Activated CD8-positive, alpha-beta T cell treated with anti-CD3 and anti-CD28 coated beads for 36 hours (primary cell): Measurements from ENCODE around the gene SIN3B. TPM values are rescaled to one million over a fixed set of nuclear protein-coding genes. Genes with fewer than 3 reads are reported as not detected.
"Not testable (repeated sequence)": the region's sequence is repeated elsewhere in the genome, so short reads cannot be mapped to it uniquely, and the experiment has no call there.

Experiments used
- ATAC-seq: fragments of 200-7000 bp; cut with Tn5 transposase; one replicate; pipeline ENCODE4 v1.10.0; 2021; ENCODE audit warnings: mild to moderate bottlenecking, moderate library complexity
- CTCF ChIA-PET: fragments of 350-600 bp; sonication (Branson Sonifier 250); formaldehyde crosslinking; loops from one replicate; lab custom pipeline; 2021; ENCODE audit warnings: antibody characterized with exemption; lab: Charles Lee
- POLR2A ChIA-PET: fragments of 350-600 bp; sonication (Branson Sonifier 250); formaldehyde crosslinking; loops from one replicate; lab custom pipeline; 2021; ENCODE audit warnings: antibody characterized with exemption; lab: Charles Lee
- DNase-seq: peaks from one replicate; pipeline ENCODE4 v3.0.0-alpha.2; 2020
- H3K27ac Mint-ChIP-seq: one replicate; pipeline ENCODE4 v1.8.0; 2021; ENCODE audit warnings: mild to moderate bottlenecking, mixed read lengths
- H3K27me3 Mint-ChIP-seq: one replicate; pipeline ENCODE4 v1.8.0; 2021; ENCODE audit warnings: mixed read lengths
- H3K36me3 Mint-ChIP-seq: one replicate; pipeline ENCODE4 v1.8.0; 2021; ENCODE audit warnings: low read depth, mixed read lengths
- H3K4me1 Mint-ChIP-seq: one replicate; pipeline ENCODE4 v1.8.0; 2021; ENCODE audit warnings: low read depth, mixed read lengths
- H3K4me3 Mint-ChIP-seq: one replicate; pipeline ENCODE4 v1.8.0; 2021; ENCODE audit warnings: mild to moderate bottlenecking, moderate library complexity, mixed read lengths
- H3K9me3 Mint-ChIP-seq: one replicate; pipeline ENCODE4 v1.8.0; 2021; ENCODE audit warnings: mixed read lengths
- CTCF ChIP-seq: fragments of 200-600 bp; IDR thresholded peaks from one replicate; pipeline ENCODE4 v1.8.0; 2022; ENCODE audit warnings: antibody characterized with exemption, mild to moderate bottlenecking
- intact Hi-C: fragments of 100-400 bp; cut with micrococcal nuclease; formaldehyde crosslinking; loops from one replicate; pipeline ENCODE4 v1.10.0; 2022
- total RNA-seq, 2 experiments: library from RNA; stranded (reverse); gene quantifications; one replicate each; pipeline ENCODE4 v1.2.3, GENCODE V29; 2021

Gene SIN3B
- total RNA-seq, 2 experiments from 2014 or later, result 27.6 to 31.6 TPM

- H3K4me1 Mint-ChIP-seq, result no peaks in the 10 kb centered on the region
- peaks cover 13% of the 10 kb centered on the region for H3K9me3 Mint-ChIP-seq
- CTCF ChIA-PET, result no interaction called here
- no peaks in the 10 kb centered on the region for H3K27me3 Mint-ChIP-seq
- DNase-seq (no peak), ATAC-seq (no peak)
- H3K27ac Mint-ChIP-seq, result no peak overlapping the region
- no peak for TF ChIP-seq CTCF
- peaks cover 10% of the 10 kb centered on the region for H3K36me3 Mint-ChIP-seq
- H3K4me3 Mint-ChIP-seq, result no peak overlapping the region
- intact Hi-C loops, result no loop called here
- POLR2A ChIA-PET, result no interaction called here
Measured at GRCh38 chr19:16790051-16790450, 39.1 kb upstream of the SIN3B start.

GRCh38 chr19:16791942-16792341 is 37.3 kb upstream of the SIN3B start:
- no peak for DNase-seq
- POLR2A ChIA-PET, result no interaction called here
- TF ChIP-seq CTCF, result no peak
- CTCF ChIA-PET, result no interaction called here
- no peak overlapping the region for H3K27ac Mint-ChIP-seq
- H3K4me3 Mint-ChIP-seq, result no peak overlapping the region
- H3K9me3 Mint-ChIP-seq, result peaks cover 13% of the 10 kb centered on the region
- H3K27me3 Mint-ChIP-seq, result no peaks in the 10 kb centered on the region
- peaks cover 10% of the 10 kb centered on the region for H3K36me3 Mint-ChIP-seq
- intact Hi-C loops, result no loop called here
- ATAC-seq, result no peak
- no peaks in the 10 kb centered on the region for H3K4me1 Mint-ChIP-seq

DNA sequence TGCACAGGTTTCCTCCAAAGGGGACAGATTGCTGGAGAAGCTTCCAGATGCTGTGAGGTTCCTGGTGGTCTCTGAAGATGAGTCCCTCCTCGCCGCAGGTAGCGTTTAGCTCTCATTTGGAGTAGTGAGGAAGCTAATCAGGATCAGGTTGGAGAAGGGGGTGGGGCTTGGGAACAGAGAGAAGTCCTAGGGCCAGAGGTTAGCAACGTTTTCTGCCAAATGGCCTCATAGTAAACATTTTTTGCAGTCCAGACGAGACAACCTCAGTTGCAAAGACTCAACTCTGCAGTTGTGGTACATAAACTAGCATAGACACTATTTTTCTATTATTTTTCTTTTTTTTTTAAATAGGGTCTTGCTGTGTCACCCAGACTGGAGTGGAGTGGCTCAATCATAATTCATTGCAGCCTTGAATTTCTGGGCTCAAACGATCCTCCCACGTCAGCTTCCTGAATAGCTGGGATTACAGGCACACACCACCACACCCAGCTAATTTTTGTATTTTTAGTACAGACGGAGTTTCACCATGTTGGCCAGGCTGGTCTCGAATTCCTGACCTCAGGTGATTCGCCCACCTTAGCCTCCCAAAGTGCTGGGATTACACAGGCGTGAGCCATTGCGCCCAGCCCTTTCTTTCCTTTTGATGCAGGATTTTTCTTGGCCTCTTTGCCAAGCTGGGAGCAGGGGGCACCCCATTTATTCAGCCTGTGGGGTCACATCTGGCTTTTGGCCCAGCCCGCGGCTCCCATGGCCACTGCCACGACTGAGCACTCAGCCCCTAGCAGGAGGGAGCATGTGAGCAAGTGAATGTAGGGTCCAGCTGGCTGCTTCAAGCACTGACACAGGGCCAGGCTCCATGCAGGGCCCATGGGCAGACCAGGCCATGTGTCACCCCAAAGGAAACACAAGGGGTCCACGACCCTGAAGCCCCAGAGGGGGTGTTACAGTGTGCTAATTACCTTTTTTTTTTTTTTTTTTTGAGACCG is 34.4 kb upstream of the SIN3B start:
- DNase-seq, result no peak
- peaks cover 3% of the 10 kb centered on the region for H3K9me3 Mint-ChIP-seq
- H3K27me3 Mint-ChIP-seq, result no peaks in the 10 kb centered on the region
- H3K36me3 Mint-ChIP-seq, result peaks cover 2% of the 10 kb centered on the region
- CTCF ChIA-PET, result interaction anchor here (1.0 kb wide), 1 partner anchor 108 kb away, joined by 3 read pairs; no protein-coding TSS in a partner anchor
- H3K4me3 Mint-ChIP-seq, result no peak overlapping the region
- intact Hi-C loops, result no loop called here
- ATAC-seq, result no peak
- H3K4me1 Mint-ChIP-seq, result no peaks in the 10 kb centered on the region
- no peak overlapping the region for H3K27ac Mint-ChIP-seq
- TF ChIP-seq CTCF, result no peak
- POLR2A ChIA-PET, result interaction anchor here (0.6 kb wide), 1 partner anchor 33 kb away, joined by 3 read pairs; no protein-coding TSS in a partner anchor

GRCh38 chr19:16795731-16796130 is 33.5 kb upstream of the SIN3B start:
- Mint-ChIP-seq H3K27ac (no peak overlapping the region), H3K4me1 (no peaks in the 10 kb centered on the region), H3K4me3 (no peak overlapping the region), H3K36me3 (no peaks in the 10 kb centered on the region), H3K9me3 (no peaks in the 10 kb centered on the region), H3K27me3 (no peaks in the 10 kb centered on the region)
- ChIA-PET CTCF (no interaction called here), POLR2A (no interaction called here)
- ATAC-seq (no peak), DNase-seq (no peak)
- intact Hi-C loops, result no loop called here
- no peak for TF ChIP-seq CTCF

DNA sequence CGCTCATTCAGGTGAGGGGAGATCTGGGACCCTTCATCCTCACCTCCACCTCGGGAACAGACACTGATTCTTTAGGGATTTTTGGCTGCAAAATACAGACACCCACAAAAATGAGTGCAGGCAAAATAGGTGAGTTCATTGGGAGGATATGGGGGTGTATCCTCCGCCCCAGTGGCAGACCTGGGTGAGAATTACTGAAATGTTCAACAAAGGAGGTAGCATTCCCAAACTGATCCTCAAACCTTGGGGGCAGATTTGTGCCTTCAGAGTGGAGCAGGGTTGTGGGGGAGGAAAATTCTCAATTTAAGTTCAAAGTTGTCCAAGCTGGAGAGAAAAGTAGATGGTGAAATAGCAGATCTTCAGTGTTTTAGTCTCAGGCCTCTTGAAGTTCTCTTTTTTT is 31.3 kb upstream of the SIN3B start:
- no peak for TF ChIP-seq CTCF
- H3K9me3 Mint-ChIP-seq, result no peaks in the 10 kb centered on the region
- DNase-seq (no peak), ATAC-seq (no peak)
- intact Hi-C loops, result no loop called here
- no peaks in the 10 kb centered on the region for H3K27me3 Mint-ChIP-seq
- no peaks in the 10 kb centered on the region for H3K36me3 Mint-ChIP-seq
- POLR2A ChIA-PET, result no interaction called here
- no peaks in the 10 kb centered on the region for H3K4me1 Mint-ChIP-seq
- CTCF ChIA-PET, result interaction anchor here (0.6 kb wide), 1 partner anchor 83 kb away, joined by 3 read pairs; no protein-coding TSS in a partner anchor
- no peak overlapping the region for H3K4me3 Mint-ChIP-seq
- no peak overlapping the region for H3K27ac Mint-ChIP-seq

GRCh38 chr19:16798326-16798725 is 30.9 kb upstream of the SIN3B start:
- CTCF ChIA-PET, result interaction anchor here (0.6 kb wide), 1 partner anchor 83 kb away, joined by 3 read pairs; no protein-coding TSS in a partner anchor
- H3K9me3 Mint-ChIP-seq, DNase-seq, H3K36me3 Mint-ChIP-seq, POLR2A ChIA-PET, H3K27ac Mint-ChIP-seq, H3K27me3 Mint-ChIP-seq, intact Hi-C loops, H3K4me3 Mint-ChIP-seq, H3K4me1 Mint-ChIP-seq, ATAC-seq: not testable (repeated sequence)
